HG02588 (cell line): ENCODE data around the gene CIPC.

Experiments used
- ATAC-seq: cut with Tn5 transposase; IDR thresholded peaks from one replicate; pipeline ENCODE4 v1.9.1; 2021; ENCODE audit warnings: mild to moderate bottlenecking, moderate library complexity; ENCODE audit not compliant: unreplicated experiment

CIPC gene

GRCh38 chr14:77124345-77125280 lies 26.6 kb downstream of the CIPC start:
- ATAC-seq: peak; percentile 22

- no peak for ATAC-seq
Measured at GRCh38 chr14:77125281-77125801, 27.3 kb downstream of the CIPC start.

GRCh38 chr14:77125823-77126325 lies 27.8 kb downstream of the CIPC start:
- no peak for ATAC-seq

GRCh38 chr14:77126461-77126990 lies 28.5 kb downstream of the CIPC start:
- ATAC-seq: no peak

- ATAC-seq: no peak
Measured at GRCh38 chr14:77128414-77128891, 30.4 kb downstream of the CIPC start.

GRCh38 chr14:77130386-77130785 lies 32.3 kb downstream of the CIPC start:
- ATAC-seq: no peak

GRCh38 chr14:77131206-77131605 lies 33.1 kb downstream of the CIPC start:
- ATAC-seq: no peak

- ATAC-seq: no peak
Measured at GRCh38 chr14:77131871-77132486, 33.9 kb downstream of the CIPC start.

GRCh38 chr14:77133720-77134338 lies 35.8 kb downstream of the CIPC start:
- ATAC-seq: no peak

- no peak for ATAC-seq
Measured at GRCh38 chr14:77139022-77139421, 41.0 kb downstream of the CIPC start.

GRCh38 chr14:77139540-77140358 lies 41.7 kb downstream of the CIPC start:
- ATAC-seq: no peak

- no peak for ATAC-seq
Measured at GRCh38 chr14:77140359-77141213, 42.5 kb downstream of the CIPC start.

- no peak for ATAC-seq
Measured at GRCh38 chr14:77141214-77142004, 43.4 kb downstream of the CIPC start, which contains the start of gene ZDHHC22. Gene ZDHHC22, minus strand, starts transcription at chr14:77141791. Its CDS starts 2,053 bp downstream, at chr14:77139738.

- no peak for ATAC-seq
Measured at GRCh38 chr14:77142005-77142800, 44.1 kb downstream of the CIPC start.

- ATAC-seq: no peak
Measured at GRCh38 chr14:77143071-77143470, 45.0 kb downstream of the CIPC start.

GRCh38 chr14:77144412-77145115 lies 46.5 kb downstream of the CIPC start:
- ATAC-seq: no peak
